Suprapubic skin (tissue), 3 donors: ENCODE data around the gene HTR7.

Experiments used
- CTCF ChIP-seq, 2 donors: fragments of 200-600 bp in 1 of 2; fragments of 450-650 bp in 1 of 2; sonication (generic) in 1 of 2; IDR thresholded peaks; one replicate each; pipeline ENCODE4 v1.5.1; 2016 to 2019; ENCODE audit warnings: antibody characterized with exemption in 2 of 2, mild to moderate bottlenecking in 1 of 2, moderate library complexity in 1 of 2
- POLR2A ChIP-seq, 2 donors: fragments of 450-650 bp; IDR thresholded peaks; one replicate each; pipeline ENCODE4 v1.6.1; 2017; ENCODE audit warnings: antibody characterized with exemption in 2 of 2, mild to moderate bottlenecking in 2 of 2, moderate library complexity in 2 of 2

GRCh38 chr10:90780488-90780887, 77.4 kb downstream of the HTR7 start:
- TF ChIP-seq CTCF (IDR thresholded peaks at IDR 0.05) (no peak), POLR2A (IDR thresholded peaks at IDR 0.05) (no peak)
